HEK293 (cell line): ENCODE measurements around the gene IREB2.

Experiments used
- CTCF ChIA-PET: fragments of 350-600 bp; formaldehyde crosslinking; extraction: SDS; loops from one replicate; lab custom pipeline; 2021; ENCODE audit warnings: antibody characterized with exemption; lab: Yijun Ruan, JAX
- POLR2A ChIA-PET: fragments of 300-600 bp; formaldehyde crosslinking; extraction: SDS; loops from one replicate; lab custom pipeline; 2020; ENCODE audit warnings: antibody characterized with exemption, inconsistent platforms; lab: Yijun Ruan, JAX
- H3K27ac ChIP-seq: fragments of 200-500 bp; sonication (Bioruptor generic); 2 replicates; pipeline ENCODE4 v1.5.1; 2014; ENCODE audit warnings: low read depth, low read length, control low read depth, inconsistent platforms; ENCODE audit errors: extremely low read depth
- H3K36me3 ChIP-seq, 2 experiments: fragments of 200-500 bp in 1 of 2; sonication (Bioruptor generic) in 1 of 2; 1 replicate in 1 of 2; 2 replicates in 1 of 2; pipeline ENCODE4 v1.5.1; 2014 to 2017; ENCODE audit warnings: inconsistent platforms in 2 of 2, low read length in 2 of 2; ENCODE audit not compliant: control insufficient read depth in 2 of 2, insufficient read depth in 1 of 2
- H3K4me1 ChIP-seq: fragments of 200-500 bp; sonication (Bioruptor generic); 2 replicates; pipeline ENCODE4 v1.5.1; 2014; ENCODE audit warnings: mild to moderate bottlenecking, low read length, inconsistent platforms; ENCODE audit not compliant: control insufficient read depth, insufficient read depth
- H3K4me3 ChIP-seq: 2 replicates; pipeline ENCODE4 v1.5.1; 2011; ENCODE audit warnings: low read depth, mild to moderate bottlenecking, control low read depth, low read length, moderate library complexity
- H3K9me3 ChIP-seq: fragments of 200-500 bp; sonication (Bioruptor generic); 2 replicates; pipeline ENCODE4 v1.5.1; 2014; ENCODE audit warnings: low read depth, low read length, inconsistent platforms; ENCODE audit not compliant: control insufficient read depth, insufficient read depth
- GLIS1 ChIP-seq: fragments of 450-650 bp; formaldehyde crosslinking; IDR thresholded peaks from 2 replicates; pipeline ENCODE4 v1.5.1; 2016; ENCODE audit warnings: missing biosample characterization, missing genetic modification characterization
- IKZF3 ChIP-seq: fragments of 450-650 bp; IDR thresholded peaks from 2 replicates; pipeline ENCODE4 v1.5.0; 2018; ENCODE audit warnings: missing biosample characterization, mild to moderate bottlenecking, missing genetic modification characterization, moderate library complexity
- KLF1 ChIP-seq: fragments of 450-650 bp; formaldehyde crosslinking; IDR thresholded peaks from 2 replicates; pipeline ENCODE4 v1.5.1; 2016; ENCODE audit warnings: missing biosample characterization, missing genetic modification characterization
- KLF17 ChIP-seq: fragments of 450-650 bp; formaldehyde crosslinking; IDR thresholded peaks from 2 replicates; pipeline ENCODE4 v1.5.1; 2016; ENCODE audit warnings: missing biosample characterization, missing genetic modification characterization
- TCF7L2 ChIP-seq: IDR thresholded peaks from 2 replicates; pipeline ENCODE4 v1.6.1; 2011; ENCODE audit warnings: low read depth, mild to moderate bottlenecking, inconsistent platforms, low read length, moderate library complexity, borderline replicate concordance
- WT1 ChIP-seq: fragments of 450-650 bp; formaldehyde crosslinking; IDR thresholded peaks from 2 replicates; pipeline ENCODE4 v1.5.1; 2016; ENCODE audit warnings: missing biosample characterization, missing genetic modification characterization
- ZBTB7A ChIP-seq: fragments of 450-650 bp; formaldehyde crosslinking; IDR thresholded peaks from 2 replicates; pipeline ENCODE4 v1.5.1; 2016; ENCODE audit warnings: low read depth, missing biosample characterization, missing genetic modification characterization
- ZEB2 ChIP-seq: fragments of 450-650 bp; formaldehyde crosslinking; IDR thresholded peaks from 2 replicates; pipeline ENCODE4 v1.5.1; 2016; ENCODE audit warnings: missing biosample characterization, missing genetic modification characterization
- ZFHX2 ChIP-seq: fragments of 450-650 bp; formaldehyde crosslinking; conservative IDR thresholded peaks from 2 replicates; pipeline ENCODE4 v1.5.1; 2016; ENCODE audit warnings: missing biosample characterization, missing genetic modification characterization
- ZFP41 ChIP-seq: fragments of 450-650 bp; formaldehyde crosslinking; IDR thresholded peaks from 2 replicates; pipeline ENCODE4 v1.5.1; 2016; ENCODE audit warnings: missing biosample characterization, missing genetic modification characterization, borderline replicate concordance
- ZFP69B ChIP-seq: fragments of 450-650 bp; formaldehyde crosslinking; IDR thresholded peaks from 2 replicates; pipeline ENCODE4 v1.5.1; 2016; ENCODE audit warnings: missing biosample characterization, missing genetic modification characterization
- ZIC2 ChIP-seq: fragments of 450-650 bp; formaldehyde crosslinking; IDR thresholded peaks from 2 replicates; pipeline ENCODE4 v1.5.1; 2016; ENCODE audit warnings: missing biosample characterization, missing genetic modification characterization
- ZNF112 ChIP-seq: fragments of 450-650 bp; formaldehyde crosslinking; IDR thresholded peaks from 2 replicates; pipeline ENCODE4 v1.5.0; 2017; ENCODE audit warnings: missing biosample characterization, missing genetic modification characterization
- ZNF121 ChIP-seq: fragments of 450-650 bp; formaldehyde crosslinking; IDR thresholded peaks from 2 replicates; pipeline ENCODE4 v1.5.1; 2016; ENCODE audit warnings: missing biosample characterization, missing genetic modification characterization
- ZNF140 ChIP-seq: fragments of 450-650 bp; formaldehyde crosslinking; IDR thresholded peaks from 2 replicates; pipeline ENCODE4 v1.5.1; 2016; ENCODE audit warnings: missing biosample characterization, missing genetic modification characterization
- ZNF157 ChIP-seq: fragments of 450-650 bp; formaldehyde crosslinking; IDR thresholded peaks from 2 replicates; pipeline ENCODE4 v1.5.1; 2016; ENCODE audit warnings: missing biosample characterization, missing genetic modification characterization
- ZNF175 ChIP-seq: fragments of 450-650 bp; formaldehyde crosslinking; IDR thresholded peaks from 2 replicates; pipeline ENCODE4 v1.5.1; 2016; ENCODE audit warnings: missing biosample characterization, missing genetic modification characterization
- ZNF2 ChIP-seq: fragments of 450-650 bp; formaldehyde crosslinking; IDR thresholded peaks from 2 replicates; pipeline ENCODE4 v1.5.1; 2016; ENCODE audit warnings: missing biosample characterization, missing genetic modification characterization
- ZNF248 ChIP-seq: fragments of 450-650 bp; formaldehyde crosslinking; IDR thresholded peaks from 2 replicates; pipeline ENCODE4 v1.5.1; 2017; ENCODE audit warnings: missing biosample characterization, missing genetic modification characterization
- ZNF391 ChIP-seq: fragments of 450-650 bp; formaldehyde crosslinking; IDR thresholded peaks from 2 replicates; pipeline ENCODE4 v1.5.1; 2016; ENCODE audit warnings: low read depth, missing biosample characterization, missing genetic modification characterization, borderline replicate concordance
- ZNF416 ChIP-seq: fragments of 450-650 bp; formaldehyde crosslinking; IDR thresholded peaks from 2 replicates; pipeline ENCODE4 v1.5.1; 2016; ENCODE audit warnings: missing biosample characterization, missing genetic modification characterization
- ZNF549 ChIP-seq: fragments of 450-650 bp; IDR thresholded peaks from 2 replicates; pipeline ENCODE4 v1.5.1; 2018; ENCODE audit warnings: missing biosample characterization, missing genetic modification characterization, mild to moderate bottlenecking, inconsistent platforms, moderate library complexity
- ZNF610 ChIP-seq: fragments of 450-650 bp; formaldehyde crosslinking; IDR thresholded peaks from 2 replicates; pipeline ENCODE4 v1.5.1; 2016; ENCODE audit warnings: missing biosample characterization, missing genetic modification characterization, borderline replicate concordance
- ZNF658 ChIP-seq: fragments of 450-650 bp; formaldehyde crosslinking; IDR thresholded peaks from 2 replicates; pipeline ENCODE4; 2016; ENCODE audit warnings: missing biosample characterization, missing genetic modification characterization
- ZNF664 ChIP-seq: fragments of 450-650 bp; formaldehyde crosslinking; IDR thresholded peaks from 2 replicates; pipeline ENCODE4 v1.5.1; 2016; ENCODE audit warnings: missing biosample characterization, missing genetic modification characterization
- ZNF776 ChIP-seq: fragments of 450-650 bp; formaldehyde crosslinking; IDR thresholded peaks from 2 replicates; pipeline ENCODE4 v1.5.0; 2017; ENCODE audit warnings: missing biosample characterization, missing genetic modification characterization, borderline replicate concordance
- ZSCAN23 ChIP-seq: fragments of 450-650 bp; formaldehyde crosslinking; IDR thresholded peaks from 2 replicates; pipeline ENCODE4 v1.5.1; 2016; ENCODE audit warnings: missing biosample characterization, missing genetic modification characterization
- TF ChIP-seq, protein P1 (sequence below): fragments of 450-650 bp; formaldehyde crosslinking; IDR thresholded peaks from 2 replicates; pipeline ENCODE4 v1.5.1; 2016; ENCODE audit warnings: missing biosample characterization, missing genetic modification characterization

The IREB2 gene

DNA sequence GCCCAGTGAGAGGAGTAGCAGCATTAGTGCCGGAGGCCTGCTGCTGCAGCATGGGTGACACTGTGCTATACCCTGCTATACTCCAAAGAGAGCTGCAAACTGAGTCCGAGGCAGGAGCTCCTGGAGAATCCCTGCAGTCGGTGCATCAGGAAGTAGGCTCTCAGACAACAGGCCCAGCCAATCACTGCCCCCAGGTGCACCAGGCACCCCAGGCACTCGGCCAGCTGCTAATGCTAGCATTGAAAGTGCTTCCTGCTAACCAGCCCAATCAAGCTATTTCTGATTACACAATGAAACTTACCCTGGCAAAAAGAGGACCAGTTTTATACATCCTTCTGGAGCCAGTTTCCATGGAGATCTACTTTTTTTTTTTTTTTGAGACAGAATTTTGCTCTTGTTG lies 45.6 kb upstream of the IREB2 start:
- no peaks in the 10 kb centered on the region for H3K36me3 ChIP-seq
- no peaks in the 10 kb centered on the region for H3K4me1 ChIP-seq
- CTCF ChIA-PET, result interaction anchor here (0.6 to 0.7 kb wide), 3 partner anchors 10 to 233 kb away, joined by 3 to 5 read pairs (median 5); no protein-coding TSS in a partner anchor
- POLR2A ChIA-PET, result interaction anchor here (1.0 kb wide), 1 partner anchor 93 kb away, joined by 3 read pairs; the partner anchor contains the start of gene SKIC8
- H3K27ac ChIP-seq, result no peak overlapping the region
- TF ChIP-seq ZNF112 (tag by site-specific recombination), result no peak
- TF ChIP-seq KLF1 (tag by site-specific recombination), result no peak
- TF ChIP-seq ZFP41 (tag by site-specific recombination), result no peak
- no peak overlapping the region for H3K4me3 ChIP-seq
- no peaks in the 10 kb centered on the region for H3K9me3 ChIP-seq

DNA sequence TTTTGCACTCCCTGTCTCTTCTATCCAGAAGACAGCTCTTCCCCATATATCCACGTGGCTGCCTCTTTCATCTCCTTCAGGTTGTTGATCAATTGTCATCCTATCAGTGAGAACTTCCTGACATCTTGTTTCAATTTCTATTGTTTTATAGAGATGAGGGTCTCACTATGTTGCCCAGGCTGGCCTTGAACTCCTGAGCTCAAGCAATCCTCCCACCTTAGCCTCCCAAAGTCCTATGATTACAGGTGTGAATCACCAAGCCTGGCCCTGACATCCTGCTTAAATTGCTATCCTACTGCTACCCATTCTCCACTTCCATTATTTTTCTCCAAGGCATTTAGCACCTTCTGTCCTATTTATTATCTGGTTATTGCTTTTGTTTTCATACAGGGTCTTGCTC lies 44.9 kb upstream of the IREB2 start:
- ChIA-PET POLR2A (interaction anchor here (1.0 kb wide), 1 partner anchor 94 kb away, joined by 3 read pairs; the partner anchor contains the start of gene SKIC8), CTCF (interaction anchor here (0.6 to 2.7 kb wide), 4 partner anchors 10 to 29 kb away, joined by 3 to 12 read pairs (median 6); no protein-coding TSS in a partner anchor)
- H3K4me1 ChIP-seq, result no peaks in the 10 kb centered on the region
- no peak overlapping the region for H3K27ac ChIP-seq
- H3K4me3 ChIP-seq, result no peak overlapping the region
- H3K36me3 ChIP-seq, result no peaks in the 10 kb centered on the region
- H3K9me3 ChIP-seq, result no peaks in the 10 kb centered on the region
- peak; percentile 60; the same call in 1 of the 2 replicates for TF ChIP-seq ZNF121
- no peak for TF ChIP-seq ZNF549 (tag by site-specific recombination)

- no peak overlapping the region for H3K27ac ChIP-seq
- no peaks in the 10 kb centered on the region for H3K36me3 ChIP-seq
- H3K9me3 ChIP-seq, result no peaks in the 10 kb centered on the region
- H3K4me1 ChIP-seq, result no peaks in the 10 kb centered on the region
- no peak for TF ChIP-seq ZNF416 (tag by site-specific recombination)
- TF ChIP-seq, protein P1, sequence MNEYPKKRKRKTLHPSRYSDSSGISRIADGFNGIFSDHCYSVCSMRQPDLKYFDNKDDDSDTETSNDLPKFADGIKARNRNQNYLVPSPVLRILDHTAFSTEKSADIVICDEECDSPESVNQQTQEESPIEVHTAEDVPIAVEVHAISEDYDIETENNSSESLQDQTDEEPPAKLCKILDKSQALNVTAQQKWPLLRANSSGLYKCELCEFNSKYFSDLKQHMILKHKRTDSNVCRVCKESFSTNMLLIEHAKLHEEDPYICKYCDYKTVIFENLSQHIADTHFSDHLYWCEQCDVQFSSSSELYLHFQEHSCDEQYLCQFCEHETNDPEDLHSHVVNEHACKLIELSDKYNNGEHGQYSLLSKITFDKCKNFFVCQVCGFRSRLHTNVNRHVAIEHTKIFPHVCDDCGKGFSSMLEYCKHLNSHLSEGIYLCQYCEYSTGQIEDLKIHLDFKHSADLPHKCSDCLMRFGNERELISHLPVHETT (tag by site-specific recombination), result no peak
- TF ChIP-seq ZIC2 (tag by site-specific recombination), result no peak
- no peak for TF ChIP-seq ZNF248
- TF ChIP-seq ZNF140, result no peak
- TF ChIP-seq ZSCAN23 (tag by site-specific recombination), result no peak
- no peak for TF ChIP-seq ZNF776 (tag by site-specific recombination)
- TF ChIP-seq ZNF157 (tag by site-specific recombination), result no peak
- no peak for TF ChIP-seq ZNF610 (tag by site-specific recombination)
- TF ChIP-seq ZFP69B, result no peak
- TF ChIP-seq ZNF664 (tag by site-specific recombination), result no peak
- no peak for TF ChIP-seq ZNF658 (tag by site-specific recombination)
- no peak for TF ChIP-seq ZNF175 (tag by site-specific recombination)
- POLR2A ChIA-PET, result no interaction called here
- H3K4me3 ChIP-seq, result no peak overlapping the region
- CTCF ChIA-PET, result interaction anchor here (0.7 to 2.7 kb wide), 4 partner anchors 10 to 86 kb away, joined by 3 to 12 read pairs (median 6); no protein-coding TSS in a partner anchor
Observed at GRCh38 chr15:78394026-78394425, 44.0 kb upstream of the IREB2 start.

GRCh38 chr15:78394981-78395616 lies 42.9 kb upstream of the IREB2 start:
- no peak overlapping the region for H3K4me3 ChIP-seq
- H3K27ac ChIP-seq, result no peak overlapping the region
- CTCF ChIA-PET, result interaction anchor here (0.6 to 2.7 kb wide), 4 partner anchors 11 to 343 kb away, joined by 3 to 12 read pairs (median 3); no protein-coding TSS in a partner anchor
- TF ChIP-seq WT1 (tag by site-specific recombination), result peak; percentile 80
- no peak for TF ChIP-seq ZNF391 (tag by site-specific recombination)
- TF ChIP-seq ZNF664 (tag by site-specific recombination), result no peak
- peak; percentile 80 for TF ChIP-seq GLIS1 (tag by site-specific recombination)
- peak; percentile 45; the same call in 1 of the 2 replicates for TF ChIP-seq ZFHX2 (tag by site-specific recombination)
- peak; percentile 52 for TF ChIP-seq IKZF3 (tag by site-specific recombination)
- TF ChIP-seq ZEB2 (tag by site-specific recombination), result no peak
- no peak for TF ChIP-seq TCF7L2
- TF ChIP-seq KLF17 (tag by site-specific recombination), result 0 out of 2 replicates have a peak, but pooled peaks have one; percentile 57
- peak; percentile 35; the same call in 1 of the 2 replicates for TF ChIP-seq ZNF2 (tag by site-specific recombination)
- no peak for TF ChIP-seq ZNF658 (tag by site-specific recombination)
- TF ChIP-seq ZBTB7A, result no peak

More at GRCh38 chr15:78394981-78395616, 42.9 kb upstream of the IREB2 start:
- Histone ChIP-seq H3K4me1 (no peaks in the 10 kb centered on the region), H3K36me3 (no peaks in the 10 kb centered on the region), H3K9me3 (no peaks in the 10 kb centered on the region)
- POLR2A ChIA-PET, result no interaction called here
